HCT116 (cell line): ENCODE measurements around the gene ZNF501. TPM values are rescaled to one million over a fixed set of nuclear protein-coding genes. Genes with fewer than 3 reads are reported as not detected.
A peak's percentile ranks its signal among the peaks of the same experiment; 100 is the strongest.

Source experiments
- ATAC-seq: fragments of 200-7000 bp; cut with Tn5 transposase; 2 replicates; pipeline ENCODE4 v1.9.1; 2020; ENCODE audit warnings: mild to moderate bottlenecking, moderate library complexity
- BruUV-seq: library from RNA; stranded (reverse); fragments of 400-500 nt; replicated peaks from 2 replicates; lab custom pipeline; 2021; lab: Mats Ljungman, UMichigan
- CTCF ChIA-PET: fragments of 300-600 bp; sonication (Branson Sonifier 250); formaldehyde crosslinking; loops from one replicate; lab custom pipeline; 2021; ENCODE audit warnings: antibody characterized with exemption; lab: Charles Lee
- POLR2A ChIA-PET: fragments of 300-600, 350-600 bp; sonication (Branson Sonifier 250); formaldehyde crosslinking; loops from one replicate; lab custom pipeline; 2021; ENCODE audit warnings: antibody characterized with exemption; lab: Charles Lee
- RAD21 ChIA-PET, 2 experiments: fragments of 300-600 bp; sonication (Branson Sonifier 250); formaldehyde crosslinking; loops; one replicate each; lab custom pipeline; 2023; ENCODE audit warnings: low total read pairs in 2 of 2; ENCODE audit not compliant: uncharacterized antibody in 2 of 2, unreplicated experiment in 2 of 2, low non-redundant PET in 1 of 2; lab: Charles Lee
- DNase-seq: peaks from one replicate; pipeline ENCODE4 v3.0.0-alpha.2; 2010; ENCODE audit warnings: low read depth, low spot score
- H2AFZ ChIP-seq: fragments of 200-600 bp; shearing (Covaris generic), sonication (generic); 2 replicates; pipeline ENCODE4 v1.6.1; 2017; ENCODE audit warnings: low read depth, mixed run types, mixed read lengths, antibody characterized with exemption, low read length; ENCODE audit not compliant: poor library complexity, severe bottlenecking
- H3K27ac ChIP-seq: 2 replicates; pipeline ENCODE4 v1.5.1; 2012; ENCODE audit warnings: low read depth, low read length
- H3K27me3 ChIP-seq: fragments of 200-600 bp; sonication (generic); 2 replicates; pipeline ENCODE4 v1.6.1; 2016; ENCODE audit warnings: mixed run types, low read length, mixed read lengths; ENCODE audit not compliant: insufficient read depth
- H3K36me3 ChIP-seq, 2 experiments: fragments of 200-500 bp in 1 of 2; fragments of 200-600 bp in 1 of 2; sonication (Bioruptor generic) in 1 of 2; sonication (generic) in 1 of 2; 2 replicates each; pipeline versions ENCODE4 v1.5.1 to v1.6.1; 2014 to 2016; ENCODE audit warnings: low read length in 2 of 2, inconsistent platforms in 1 of 2, mixed read lengths in 1 of 2, mixed run types in 1 of 2; ENCODE audit not compliant: insufficient read depth in 2 of 2, control insufficient read depth in 1 of 2
- H3K4me1 ChIP-seq, 2 experiments: fragments of 200-600 bp in 1 of 2; sonication (generic) in 1 of 2; 2 replicates each; pipeline versions ENCODE4 v1.5.1 to v1.6.1; 2012 to 2017; ENCODE audit warnings: low read length in 2 of 2, inconsistent platforms in 1 of 2, mild to moderate bottlenecking in 1 of 2, mixed read lengths in 1 of 2, mixed run types in 1 of 2, moderate library complexity in 1 of 2; ENCODE audit not compliant: insufficient read depth in 2 of 2, control insufficient read depth in 1 of 2
- H3K4me2 ChIP-seq: fragments of 200-600 bp; sonication (generic); 2 replicates; pipeline ENCODE4 v1.6.1; 2017; ENCODE audit warnings: mixed run types, low read length, mixed read lengths
- H3K4me3 ChIP-seq, 2 experiments: fragments of 200-600 bp in 1 of 2; sonication (generic) in 1 of 2; replicated peaks in 1 of 2; 2 replicates each; pipeline ENCODE4 v1.5.1; 2011 to 2016; ENCODE audit warnings: low read length in 2 of 2, control low read depth in 1 of 2, low read depth in 1 of 2, mild to moderate bottlenecking in 1 of 2, mixed read lengths in 1 of 2, mixed run types in 1 of 2
- H3K79me2 ChIP-seq: fragments of 200-600 bp; sonication (generic); 2 replicates; pipeline ENCODE4 v1.6.1; 2017; ENCODE audit warnings: mild to moderate bottlenecking, mixed run types, low read length, moderate library complexity, mixed read lengths; ENCODE audit not compliant: insufficient read depth
- H3K9ac ChIP-seq: fragments of 200-600 bp; sonication (generic); 2 replicates; pipeline ENCODE4 v1.6.1; 2016; ENCODE audit warnings: low read length, mixed read lengths
- H3K9me2 ChIP-seq: fragments of 200-600 bp; sonication (generic), shearing (Covaris generic); 2 replicates; pipeline ENCODE4 v1.6.1; 2017; ENCODE audit warnings: mixed run types, mild to moderate bottlenecking, moderate library complexity; ENCODE audit not compliant: insufficient read depth
- H3K9me3 ChIP-seq, 2 experiments: fragments of 200-500 bp in 1 of 2; fragments of 200-600 bp in 1 of 2; sonication (Bioruptor generic) in 1 of 2; sonication (generic) in 1 of 2; 2 replicates each; pipeline ENCODE4 v1.6.1; 2014 to 2017; ENCODE audit warnings: low read length in 2 of 2, mixed read lengths in 2 of 2, inconsistent platforms in 1 of 2, low read depth in 1 of 2, mild to moderate bottlenecking in 1 of 2, mixed run types in 1 of 2, moderate library complexity in 1 of 2; ENCODE audit not compliant: control insufficient read depth in 1 of 2, insufficient read depth in 1 of 2
- H4K20me1 ChIP-seq: fragments of 200-600 bp; sonication (generic), shearing (Covaris generic); 2 replicates; pipeline ENCODE4 v1.6.1; 2017; ENCODE audit warnings: mixed run types, mild to moderate bottlenecking, moderate library complexity; ENCODE audit not compliant: insufficient read depth
- CBX3 ChIP-seq: IDR thresholded peaks from 2 replicates; pipeline ENCODE4 v1.6.1; 2012; ENCODE audit warnings: low read depth
- CEBPB ChIP-seq: IDR thresholded peaks from 2 replicates; pipeline ENCODE4 v1.6.1; 2012; ENCODE audit warnings: low read depth
- FOSL1 ChIP-seq: IDR thresholded peaks from 2 replicates; pipeline ENCODE4 v1.6.1; 2012; ENCODE audit warnings: low read depth
- POLR2AphosphoS5 ChIP-seq: IDR thresholded peaks from 2 replicates; pipeline ENCODE4 v1.6.1; 2011; ENCODE audit warnings: mild to moderate bottlenecking, low read depth, low read length, moderate library complexity
- SP1 ChIP-seq: IDR thresholded peaks from 2 replicates; pipeline ENCODE4 v1.6.1; 2012; ENCODE audit warnings: low read depth
- SRF ChIP-seq: IDR thresholded peaks from 2 replicates; pipeline ENCODE4 v1.6.1; 2012; ENCODE audit warnings: low read depth
- ZFX ChIP-seq: fragments of 450-650 bp; IDR thresholded peaks from 2 replicates; pipeline ENCODE4 v1.6.1; 2017
- ZNF274 ChIP-seq: fragments of 200-500 bp; sonication (Bioruptor generic); IDR thresholded peaks from 2 replicates; pipeline ENCODE4 v1.6.1; 2014; ENCODE audit warnings: mild to moderate bottlenecking, low read depth, low read length, inconsistent platforms
- intact Hi-C: fragments of 100-400 bp; cut with micrococcal nuclease; formaldehyde crosslinking; loops from 2 replicates; pipeline ENCODE4 v1.10.0; 2022
- total RNA-seq: library from RNA; stranded (reverse); gene quantifications from one replicate; pipeline ENCODE4 v1.2.1, GENCODE V29; 2021; ENCODE audit not compliant: unreplicated experiment
- TF ChIP-seq, protein P1 (sequence below): IDR thresholded peaks from 2 replicates; pipeline ENCODE4 v1.6.1; 2012; ENCODE audit warnings: low read depth

The ZNF501 gene
- total RNA-seq, 1 experiment from 2014 or later, result 0.12 TPM

DNA sequence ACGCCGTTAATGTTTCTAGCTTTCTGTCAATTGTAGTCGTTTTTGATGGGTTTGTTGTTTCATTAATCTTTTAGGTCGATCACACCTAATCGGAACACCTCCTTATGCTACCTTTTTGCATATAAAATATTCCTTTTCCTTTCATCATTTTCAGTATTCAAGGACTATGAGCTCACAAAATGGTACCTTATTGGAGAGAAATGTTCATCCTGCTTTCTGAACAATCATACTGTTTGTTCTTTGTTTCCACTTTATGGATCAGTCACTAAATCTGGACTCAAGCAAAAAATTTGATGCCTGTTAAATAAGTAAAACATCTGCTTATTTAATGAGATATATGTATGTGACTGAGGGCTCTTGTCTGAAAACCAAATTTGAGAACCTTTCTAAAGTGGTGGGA is 33.3 kb downstream of the ZNF501 start:
- DNase-seq (no peak), ATAC-seq (no peak)
- Histone ChIP-seq H3K9ac (peak overlapping the region; percentile 76), H3K4me2 (peak overlapping the region; percentile 82), H3K9me3 (peaks cover 6 to 8% of the 10 kb centered on the region in 2 experiments; a peak in 3 of 4 replicates), H4K20me1 (no peaks in the 10 kb centered on the region), H3K27me3 (no peaks in the 10 kb centered on the region), H3K79me2 (peaks cover 86% of the 10 kb centered on the region), H3K27ac (peak overlapping the region; percentile 77; the same call in 1 of the 2 replicates), H3K36me3 (peaks cover 0 to 37% of the 10 kb centered on the region in 2 experiments; a peak in 2 of 4 replicates), H3K9me2 (no peaks in the 10 kb centered on the region), H3K4me1 (peaks cover 7 to 10% of the 10 kb centered on the region in 2 experiments; a peak in 2 of 4 replicates), H2AFZ (no peak overlapping the region), H3K4me3 (peak overlapping the region; percentile 81 to 93)
- intact Hi-C loops, result loop anchor here (5.0 to 10.0 kb wide), 3 partner anchors 202 to 268 kb away; no protein-coding TSS in a partner anchor
- ChIA-PET CTCF (no interaction called here), POLR2A (no interaction called here), RAD21 (no interaction called here)
- TF ChIP-seq FOSL1, result no peak
- TF ChIP-seq POLR2AphosphoS5, result no peak
- TF ChIP-seq, protein P1, sequence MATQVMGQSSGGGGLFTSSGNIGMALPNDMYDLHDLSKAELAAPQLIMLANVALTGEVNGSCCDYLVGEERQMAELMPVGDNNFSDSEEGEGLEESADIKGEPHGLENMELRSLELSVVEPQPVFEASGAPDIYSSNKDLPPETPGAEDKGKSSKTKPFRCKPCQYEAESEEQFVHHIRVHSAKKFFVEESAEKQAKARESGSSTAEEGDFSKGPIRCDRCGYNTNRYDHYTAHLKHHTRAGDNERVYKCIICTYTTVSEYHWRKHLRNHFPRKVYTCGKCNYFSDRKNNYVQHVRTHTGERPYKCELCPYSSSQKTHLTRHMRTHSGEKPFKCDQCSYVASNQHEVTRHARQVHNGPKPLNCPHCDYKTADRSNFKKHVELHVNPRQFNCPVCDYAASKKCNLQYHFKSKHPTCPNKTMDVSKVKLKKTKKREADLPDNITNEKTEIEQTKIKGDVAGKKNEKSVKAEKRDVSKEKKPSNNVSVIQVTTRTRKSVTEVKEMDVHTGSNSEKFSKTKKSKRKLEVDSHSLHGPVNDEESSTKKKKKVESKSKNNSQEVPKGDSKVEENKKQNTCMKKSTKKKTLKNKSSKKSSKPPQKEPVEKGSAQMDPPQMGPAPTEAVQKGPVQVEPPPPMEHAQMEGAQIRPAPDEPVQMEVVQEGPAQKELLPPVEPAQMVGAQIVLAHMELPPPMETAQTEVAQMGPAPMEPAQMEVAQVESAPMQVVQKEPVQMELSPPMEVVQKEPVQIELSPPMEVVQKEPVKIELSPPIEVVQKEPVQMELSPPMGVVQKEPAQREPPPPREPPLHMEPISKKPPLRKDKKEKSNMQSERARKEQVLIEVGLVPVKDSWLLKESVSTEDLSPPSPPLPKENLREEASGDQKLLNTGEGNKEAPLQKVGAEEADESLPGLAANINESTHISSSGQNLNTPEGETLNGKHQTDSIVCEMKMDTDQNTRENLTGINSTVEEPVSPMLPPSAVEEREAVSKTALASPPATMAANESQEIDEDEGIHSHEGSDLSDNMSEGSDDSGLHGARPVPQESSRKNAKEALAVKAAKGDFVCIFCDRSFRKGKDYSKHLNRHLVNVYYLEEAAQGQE, result no peak
- no peak for TF ChIP-seq SP1
- no peak for TF ChIP-seq ZFX
- TF ChIP-seq CBX3, result no peak
- no peak for TF ChIP-seq CEBPB
- no peak for TF ChIP-seq ZNF274
- TF ChIP-seq SRF, result no peak
- BruUV-seq, result no TSS peak
